Activated T-cell treated with anti-CD3 and anti-CD28 coated beads for 48 hours (primary cell): ENCODE results near the gene USH2A.

Experiments
- DNase-seq: peaks from one replicate; pipeline ENCODE4 v3.0.0-alpha.2; 2020; ENCODE audit warnings: low read depth

Gene USH2A

GRCh38 chr1:215863796-215864195, 559.5 kb downstream of the USH2A start:
- DNase-seq: no peak

GRCh38 chr1:215860833-215861232, 562.4 kb downstream of the USH2A start:
- no peak for DNase-seq

DNA sequence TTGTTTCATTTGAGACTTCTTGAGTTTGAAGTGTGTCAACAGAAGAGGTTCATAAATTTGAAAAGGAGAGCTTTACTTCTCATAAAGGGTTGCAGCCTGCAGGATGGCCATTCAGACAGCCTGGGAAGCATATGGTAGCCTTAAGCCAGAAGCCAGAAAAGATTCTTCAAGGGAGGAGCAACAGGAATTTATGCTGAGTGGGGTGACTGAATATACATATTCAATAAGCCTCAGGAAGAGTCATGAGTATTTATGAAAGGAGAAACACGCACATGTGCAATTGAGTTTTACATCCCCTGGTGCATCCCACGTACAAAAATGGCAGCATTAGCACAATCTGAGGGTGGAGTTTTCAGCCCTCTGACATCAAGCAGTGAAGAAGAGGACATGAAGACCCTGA, 565.9 kb downstream of the USH2A start:
- no peak for DNase-seq

DNA sequence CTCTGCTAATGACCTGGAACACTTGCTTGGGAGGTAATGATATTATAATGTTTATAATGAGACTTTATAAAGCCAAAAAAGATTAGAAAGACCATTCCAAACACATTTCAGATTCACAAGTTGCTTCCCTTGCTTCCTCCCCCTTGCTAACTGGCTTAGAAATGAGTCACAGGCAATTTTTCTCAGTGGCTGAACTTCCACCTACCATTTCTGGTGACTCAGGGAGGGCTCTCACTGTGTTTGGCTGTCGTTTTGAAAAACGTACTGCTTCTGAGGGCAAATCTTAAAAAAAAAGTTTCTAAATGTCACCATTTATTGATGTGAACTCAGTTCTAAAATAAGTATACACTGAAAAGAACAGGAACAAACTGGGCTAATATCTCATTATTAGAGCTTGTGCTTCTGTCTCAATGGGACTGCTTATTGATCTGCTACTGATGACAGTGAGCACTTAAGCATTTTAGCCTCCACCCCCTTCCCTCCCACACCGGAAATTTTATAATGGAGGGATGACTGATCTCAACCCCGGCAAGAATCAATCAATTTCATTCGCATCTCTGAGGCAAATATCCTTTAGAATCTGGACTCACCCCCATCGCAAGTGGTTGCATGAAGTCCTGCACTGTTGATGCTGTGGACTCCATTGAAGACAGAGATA, 577.9 kb downstream of the USH2A start:
- DNase-seq: no peak

DNA sequence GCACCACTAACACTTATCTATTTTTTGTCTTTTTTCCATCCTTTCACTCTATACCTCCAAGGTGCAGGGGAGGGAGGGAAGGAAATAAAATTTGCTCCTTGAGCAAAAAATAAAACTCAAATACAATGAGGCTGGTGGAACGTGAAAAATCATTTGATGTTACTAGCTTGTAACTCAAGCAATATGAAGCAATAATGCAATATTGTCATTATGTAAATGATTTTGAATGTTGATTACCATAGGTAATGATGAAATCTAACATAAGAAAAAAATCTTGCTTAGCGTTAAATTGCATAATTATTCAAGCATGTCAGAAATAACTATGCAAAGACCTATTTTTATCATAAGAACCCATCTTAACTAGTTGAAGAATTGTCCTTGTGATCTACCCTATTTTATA, 578.5 kb downstream of the USH2A start:
- no peak for DNase-seq

GRCh38 chr1:215844266-215844665, 579.0 kb downstream of the USH2A start:
- no peak for DNase-seq

DNA sequence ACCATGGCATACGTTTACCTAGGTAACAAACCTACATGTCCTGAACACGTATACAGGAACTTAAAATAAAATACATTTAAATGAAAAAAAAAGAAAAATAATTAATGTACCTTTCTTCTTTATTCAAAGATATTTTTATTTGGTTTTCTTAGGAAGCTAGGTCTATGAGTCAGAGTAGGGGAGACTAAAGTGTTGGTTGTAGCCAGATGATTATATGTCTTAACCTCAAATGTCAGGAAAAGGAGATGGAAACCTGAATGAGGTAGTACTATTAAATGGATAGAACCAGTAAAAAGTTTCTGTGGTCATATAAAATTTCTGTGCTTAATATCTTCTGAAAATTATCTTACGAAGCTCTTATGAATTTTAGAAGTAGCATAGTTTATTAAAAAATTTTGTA, 580.3 kb downstream of the USH2A start:
- DNase-seq: no peak

GRCh38 chr1:215835951-215836350, 587.3 kb downstream of the USH2A start:
- no peak for DNase-seq

- DNase-seq: no peak
Measured at GRCh38 chr1:215833941-215834729, 589.1 kb downstream of the USH2A start.

- no peak for DNase-seq
Measured at GRCh38 chr1:215830226-215830810, 592.9 kb downstream of the USH2A start.

DNA sequence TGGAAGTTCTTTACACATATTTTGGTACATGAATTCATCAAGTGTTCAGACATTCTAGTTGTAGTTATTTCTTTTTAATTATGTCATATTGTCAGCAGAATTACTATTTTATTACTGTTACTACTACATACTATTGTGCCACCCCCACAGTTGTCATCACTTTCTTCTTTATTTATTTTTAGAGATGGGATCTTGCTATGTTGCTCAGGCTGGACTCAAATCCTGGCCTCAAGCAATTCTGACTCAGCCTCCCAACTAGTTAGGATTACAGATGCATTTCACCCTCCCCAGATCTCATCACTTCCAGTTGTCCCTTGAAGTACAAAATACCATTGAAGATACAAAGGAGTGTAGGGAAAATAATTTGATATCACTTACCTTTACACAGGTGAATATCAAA, 598.2 kb downstream of the USH2A start:
- no peak for DNase-seq

DNA sequence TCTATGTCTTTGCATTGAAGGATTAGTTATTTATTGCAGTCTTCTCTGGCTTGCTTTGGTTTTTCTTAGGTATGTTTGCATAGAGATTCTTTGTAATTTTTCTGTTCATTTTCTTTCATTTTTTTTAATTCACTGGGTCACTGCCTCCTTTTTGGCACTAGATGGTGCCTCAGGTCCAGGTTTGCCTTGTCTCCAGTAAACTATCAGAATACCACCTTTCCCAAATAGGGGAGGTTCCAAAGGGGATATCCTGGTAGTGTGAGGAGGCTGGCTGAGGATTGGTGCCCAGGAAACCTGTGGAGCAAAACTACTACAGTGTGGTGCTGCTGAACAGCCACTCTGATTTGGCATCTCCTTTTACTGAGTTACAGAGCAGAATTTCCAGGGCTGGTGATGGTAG, 599.0 kb downstream of the USH2A start:
- no peak for DNase-seq

DNA sequence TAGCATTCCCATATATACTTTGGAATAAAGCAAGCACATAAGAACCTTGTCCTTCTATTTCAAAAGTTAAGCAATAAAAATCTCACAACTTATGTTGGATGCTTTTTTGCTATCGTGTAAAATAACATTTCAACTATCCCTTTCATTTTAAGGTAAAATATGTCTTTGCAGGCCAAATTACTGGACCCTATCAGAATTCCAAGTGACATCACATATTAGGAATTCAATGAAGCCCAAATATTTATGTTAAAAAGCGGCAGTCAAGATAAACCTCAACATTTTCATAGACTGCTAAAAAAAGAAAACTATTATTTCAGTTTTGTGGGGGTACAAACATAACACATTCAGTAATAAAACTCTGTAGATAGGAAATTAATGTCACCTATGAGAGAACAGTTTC, 604.1 kb downstream of the USH2A start:
- DNase-seq: no peak

DNA sequence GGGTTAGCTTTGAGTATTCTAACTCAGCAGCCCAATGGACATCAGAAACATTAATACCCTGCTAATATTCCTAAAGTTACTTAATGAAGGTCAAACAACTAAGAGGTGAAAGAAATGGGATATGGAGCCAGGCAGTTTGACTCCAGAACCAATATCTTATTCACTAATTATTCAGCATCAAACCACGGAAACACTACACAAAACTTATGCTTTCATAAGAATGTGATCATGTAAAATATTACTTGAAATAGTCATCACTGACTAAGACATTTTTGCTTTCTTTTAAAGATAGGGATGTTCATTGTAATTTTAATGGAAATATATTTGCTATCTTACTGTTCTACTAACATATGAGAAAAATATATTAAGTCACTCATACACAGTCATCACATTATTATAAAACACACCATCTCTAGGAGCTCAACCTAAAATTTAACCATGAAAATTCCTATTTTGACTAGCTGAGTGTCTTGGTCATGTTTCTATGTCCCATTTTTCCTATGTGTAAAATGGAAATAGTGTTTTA, 615.3 kb downstream of the USH2A start:
- no peak for DNase-seq

GRCh38 chr1:215807218-215807617, 616.0 kb downstream of the USH2A start:
- no peak for DNase-seq

GRCh38 chr1:215797859-215798258, 625.4 kb downstream of the USH2A start:
- DNase-seq: no peak

DNA sequence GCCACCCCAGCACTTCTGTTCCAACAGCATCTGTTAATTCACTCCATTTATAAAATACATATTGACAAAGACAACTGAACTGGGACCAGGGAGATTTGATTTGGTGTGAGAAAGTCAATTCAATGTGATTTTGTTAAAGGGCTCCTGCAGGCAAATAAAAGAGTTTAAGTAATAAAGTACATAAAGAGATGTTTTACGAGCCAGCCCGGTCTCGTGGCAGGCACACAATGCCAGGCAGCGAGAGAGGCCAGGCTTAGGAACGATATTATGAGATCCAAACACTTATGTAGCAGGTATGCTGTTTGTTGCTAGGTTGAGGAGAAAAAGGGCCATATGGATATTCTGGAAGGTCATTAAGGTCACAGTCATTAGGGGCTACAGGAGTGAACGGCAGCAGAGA, 629.1 kb downstream of the USH2A start:
- DNase-seq: no peak

- no peak for DNase-seq
Measured at GRCh38 chr1:215793180-215793579, 630.1 kb downstream of the USH2A start.

DNA sequence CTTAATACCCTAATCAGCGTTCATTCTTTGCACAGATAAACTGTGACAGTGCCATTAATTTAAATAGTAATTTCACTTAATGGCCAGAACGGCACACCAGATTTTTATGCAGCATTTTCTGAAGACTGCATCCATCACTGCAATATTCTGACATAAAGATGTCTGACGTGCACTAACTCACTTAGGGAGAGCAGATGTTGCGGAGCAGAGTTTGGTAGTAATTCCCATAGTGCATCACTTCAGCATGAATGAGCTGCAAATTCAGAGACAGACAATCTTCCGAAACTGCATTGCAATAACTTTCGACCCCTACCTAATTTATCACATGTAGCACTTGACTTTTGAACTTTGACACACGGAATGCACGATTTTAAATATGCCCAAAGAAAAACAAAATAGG, 630.8 kb downstream of the USH2A start:
- no peak for DNase-seq

DNA sequence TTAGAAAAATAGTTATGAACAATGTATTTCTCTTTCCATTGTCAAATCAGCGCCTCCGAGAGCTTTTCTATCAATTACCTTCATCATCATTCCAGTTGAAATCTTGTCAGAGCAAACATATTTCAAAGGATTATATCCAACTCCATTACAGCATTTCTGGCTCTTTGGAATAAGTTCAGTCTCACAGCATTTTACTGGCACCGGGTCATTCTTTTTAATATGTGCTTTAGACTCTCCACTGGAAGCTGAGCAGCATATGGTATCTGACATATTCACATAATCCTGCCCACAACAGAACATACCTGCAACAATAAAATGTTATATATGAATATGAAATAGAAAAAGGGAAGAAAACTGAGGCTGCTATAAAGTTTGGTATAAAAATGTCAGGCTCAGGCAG, 633.3 kb downstream of the USH2A start:
- DNase-seq: no peak

- no peak for DNase-seq
Measured at GRCh38 chr1:215786997-215787396, 636.3 kb downstream of the USH2A start.

- DNase-seq: no peak
Measured at GRCh38 chr1:215780641-215781040, 642.6 kb downstream of the USH2A start.

DNA sequence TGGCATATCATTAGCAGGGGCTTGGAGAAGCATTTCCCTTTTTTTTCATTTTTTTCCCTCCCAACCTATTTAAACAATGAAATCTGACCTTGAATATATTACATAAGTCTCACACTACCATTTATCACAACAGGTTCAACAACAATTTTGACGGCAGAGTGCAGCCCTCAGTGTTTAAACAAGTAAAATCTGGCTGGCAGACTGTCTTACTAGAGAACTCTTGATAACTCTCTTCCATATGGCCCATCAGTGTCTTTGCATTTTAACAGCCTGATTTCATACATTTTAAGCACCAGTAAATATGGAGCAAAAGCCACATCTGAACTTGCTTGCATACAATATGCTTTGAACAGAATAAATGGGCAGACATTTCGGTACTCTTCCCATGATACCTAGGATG, 643.1 kb downstream of the USH2A start:
- DNase-seq: no peak
